Measurements from ENCODE around the gene TMEM53. TPM values are rescaled to one million over a fixed set of nuclear protein-coding genes. Genes with fewer than 3 reads are reported as not detected.

The TMEM53 gene
- total RNA-seq, 1 donor from 2014 or later, result 6.3 TPM

- TF ChIP-seq CTCF (conservative IDR thresholded peaks at IDR 0.05; ENCODE audit: low read depth, low read length), result no peak
- DNase-seq (ENCODE audit: low read depth), result no peak
Measured at GRCh38 chr1:44643721-44644334, 30.5 kb downstream of the TMEM53 start.

GRCh38 chr1:44642925-44643324 is 31.4 kb downstream of the TMEM53 start:
- H3K4me3 ChIP-seq (ENCODE audit: low read depth, low read length), result no peak overlapping the region
- TF ChIP-seq CTCF (conservative IDR thresholded peaks at IDR 0.05; ENCODE audit: low read depth, low read length), result no peak
- no peak for DNase-seq (ENCODE audit: low read depth)

More at GRCh38 chr1:44643721-44644334, 30.5 kb downstream of the TMEM53 start:
- no peak overlapping the region for H3K4me3 ChIP-seq (ENCODE audit: low read depth, low read length)

GRCh38 chr1:44642255-44642654 is 32.0 kb downstream of the TMEM53 start:
- TF ChIP-seq CTCF (conservative IDR thresholded peaks at IDR 0.05; ENCODE audit: low read depth, low read length), result no peak
- DNase-seq (ENCODE audit: low read depth), result no peak
- no peak overlapping the region for H3K4me3 ChIP-seq (ENCODE audit: low read depth, low read length)

- TF ChIP-seq CTCF (conservative IDR thresholded peaks at IDR 0.05; ENCODE audit: low read depth, low read length), result no peak
- no peak for DNase-seq (ENCODE audit: low read depth)
- H3K4me3 ChIP-seq (ENCODE audit: low read depth, low read length), result no peak overlapping the region
Measured at GRCh38 chr1:44641126-44642102, 32.9 kb downstream of the TMEM53 start.

GRCh38 chr1:44640200-44640853 is 34.0 kb downstream of the TMEM53 start:
- no peak for TF ChIP-seq CTCF (conservative IDR thresholded peaks at IDR 0.05; ENCODE audit: low read depth, low read length)
- H3K4me3 ChIP-seq (ENCODE audit: low read depth, low read length), result no peak overlapping the region
- no peak for DNase-seq (ENCODE audit: low read depth)

GRCh38 chr1:44637702-44638411 is 36.4 kb downstream of the TMEM53 start:
- no peak for TF ChIP-seq CTCF (conservative IDR thresholded peaks at IDR 0.05; ENCODE audit: low read depth, low read length)

More at GRCh38 chr1:44637702-44638411, 36.4 kb downstream of the TMEM53 start:
- no peak for DNase-seq (ENCODE audit: low read depth)
- H3K4me3 ChIP-seq (ENCODE audit: low read depth, low read length), result no peak overlapping the region
